ENCODE results near the gene RPL31.

RPL31 gene

GRCh38 chr2:100984892-100985307, 17.2 kb upstream of the RPL31 start:
- H2AFZ ChIP-seq (ENCODE audit: low read depth, low read length) = no peak overlapping the region
- no peak overlapping the region for H3K4me2 ChIP-seq (ENCODE audit: insufficient read depth, low read length)
- no peak overlapping the region for H3K4me3 ChIP-seq (ENCODE audit: low read depth in 1 of 2, low read length in 2 of 2)
- TF ChIP-seq EZH2 (IDR thresholded peaks at IDR 0.05; ENCODE audit: borderline replicate concordance, low read depth, low read length, severe bottlenecking) = no peak
- peak; percentile 98 for TF ChIP-seq CTCF (IDR thresholded peaks at IDR 0.05; ENCODE audit: borderline replicate concordance, extremely low read depth, low read length, poor library complexity, severe bottlenecking)
- H3K9me3 ChIP-seq (ENCODE audit: insufficient read depth, low read length, severe bottlenecking) = no peaks in the 10 kb centered on the region
- no peaks in the 10 kb centered on the region for H3K27me3 ChIP-seq (ENCODE audit: insufficient read depth, low read length, poor library complexity)
- DNase-seq (peak; percentile 77), ATAC-seq (ENCODE audit: insufficient read depth, low read depth) (peak; percentile 95)
- no peaks in the 10 kb centered on the region for H3K4me1 ChIP-seq (ENCODE audit: insufficient read depth, low read length)
- H3K27ac ChIP-seq (ENCODE audit: low read length) = no peak overlapping the region
- H3K79me2 ChIP-seq (ENCODE audit: insufficient read depth, low read length) = no peaks in the 10 kb centered on the region
- H3K9ac ChIP-seq (ENCODE audit: low read depth, low read length) = no peak overlapping the region
- H3K36me3 ChIP-seq (ENCODE audit: insufficient read depth, low read length) = no peaks in the 10 kb centered on the region
- 0 out of 2 replicates have a peak, but pooled peaks cover 3% of the 10 kb centered on the region for H4K20me1 ChIP-seq (ENCODE audit: insufficient read depth, low read length)

- TF ChIP-seq EZH2 (IDR thresholded peaks at IDR 0.05; ENCODE audit: borderline replicate concordance, low read depth, low read length, severe bottlenecking) (no peak), CTCF (IDR thresholded peaks at IDR 0.05; ENCODE audit: borderline replicate concordance, extremely low read depth, low read length, poor library complexity, severe bottlenecking) (no peak)
- Histone ChIP-seq H3K9ac (ENCODE audit: low read depth, low read length) (no peak overlapping the region), H3K9me3 (ENCODE audit: insufficient read depth, low read length, severe bottlenecking) (no peaks in the 10 kb centered on the region), H3K27ac (ENCODE audit: low read length) (no peak overlapping the region), H3K36me3 (ENCODE audit: insufficient read depth, low read length) (no peaks in the 10 kb centered on the region), H4K20me1 (ENCODE audit: insufficient read depth, low read length) (0 out of 2 replicates have a peak, but pooled peaks cover 3% of the 10 kb centered on the region), H3K27me3 (ENCODE audit: insufficient read depth, low read length, poor library complexity) (no peaks in the 10 kb centered on the region), H3K4me2 (ENCODE audit: insufficient read depth, low read length) (no peak overlapping the region), H3K79me2 (ENCODE audit: insufficient read depth, low read length) (no peaks in the 10 kb centered on the region), H3K4me1 (ENCODE audit: insufficient read depth, low read length) (no peaks in the 10 kb centered on the region), H3K4me3 (ENCODE audit: low read depth in 1 of 2, low read length in 2 of 2) (no peak overlapping the region), H2AFZ (ENCODE audit: low read depth, low read length) (no peak overlapping the region)
- ATAC-seq (ENCODE audit: insufficient read depth, low read depth) = no peak
- no peak for DNase-seq
Measured at GRCh38 chr2:100986157-100986556, 15.9 kb upstream of the RPL31 start.

GRCh38 chr2:100987536-100987935, 14.6 kb upstream of the RPL31 start:
- TF ChIP-seq CTCF (IDR thresholded peaks at IDR 0.05; ENCODE audit: borderline replicate concordance, extremely low read depth, low read length, poor library complexity, severe bottlenecking) (no peak), EZH2 (IDR thresholded peaks at IDR 0.05; ENCODE audit: borderline replicate concordance, low read depth, low read length, severe bottlenecking) (no peak)

GRCh38 chr2:100987974-100988373, 14.1 kb upstream of the RPL31 start:
- Histone ChIP-seq H3K4me1 (ENCODE audit: insufficient read depth, low read length) (no peaks in the 10 kb centered on the region), H3K27ac (ENCODE audit: low read length) (no peak overlapping the region), H3K4me3 (ENCODE audit: low read depth in 1 of 2, low read length in 2 of 2) (no peak overlapping the region), H3K79me2 (ENCODE audit: insufficient read depth, low read length) (no peaks in the 10 kb centered on the region), H3K36me3 (ENCODE audit: insufficient read depth, low read length) (no peaks in the 10 kb centered on the region), H3K9me3 (ENCODE audit: insufficient read depth, low read length, severe bottlenecking) (no peaks in the 10 kb centered on the region), H3K9ac (ENCODE audit: low read depth, low read length) (no peak overlapping the region), H3K4me2 (ENCODE audit: insufficient read depth, low read length) (no peak overlapping the region), H4K20me1 (ENCODE audit: insufficient read depth, low read length) (0 out of 2 replicates have a peak, but pooled peaks cover 3% of the 10 kb centered on the region), H3K27me3 (ENCODE audit: insufficient read depth, low read length, poor library complexity) (no peaks in the 10 kb centered on the region), H2AFZ (ENCODE audit: low read depth, low read length) (no peak overlapping the region)
- no peak for DNase-seq
- TF ChIP-seq EZH2 (IDR thresholded peaks at IDR 0.05; ENCODE audit: borderline replicate concordance, low read depth, low read length, severe bottlenecking) = no peak
- no peak for TF ChIP-seq CTCF (IDR thresholded peaks at IDR 0.05; ENCODE audit: borderline replicate concordance, extremely low read depth, low read length, poor library complexity, severe bottlenecking)
- no peak for ATAC-seq (ENCODE audit: insufficient read depth, low read depth)

More at GRCh38 chr2:100987536-100987935, 14.6 kb upstream of the RPL31 start:
- Histone ChIP-seq H3K79me2 (ENCODE audit: insufficient read depth, low read length) (no peaks in the 10 kb centered on the region), H3K4me1 (ENCODE audit: insufficient read depth, low read length) (no peaks in the 10 kb centered on the region), H3K4me3 (ENCODE audit: low read depth in 1 of 2, low read length in 2 of 2) (no peak overlapping the region), H3K4me2 (ENCODE audit: insufficient read depth, low read length) (no peak overlapping the region), H2AFZ (ENCODE audit: low read depth, low read length) (no peak overlapping the region), H3K9me3 (ENCODE audit: insufficient read depth, low read length, severe bottlenecking) (no peaks in the 10 kb centered on the region), H4K20me1 (ENCODE audit: insufficient read depth, low read length) (0 out of 2 replicates have a peak, but pooled peaks cover 3% of the 10 kb centered on the region), H3K27ac (ENCODE audit: low read length) (no peak overlapping the region), H3K36me3 (ENCODE audit: insufficient read depth, low read length) (no peaks in the 10 kb centered on the region), H3K9ac (ENCODE audit: low read depth, low read length) (no peak overlapping the region), H3K27me3 (ENCODE audit: insufficient read depth, low read length, poor library complexity) (no peaks in the 10 kb centered on the region)
- no peak for ATAC-seq (ENCODE audit: insufficient read depth, low read depth)
- DNase-seq = no peak
